H1 (cell line): ENCODE data around the gene FANCF. TPM values are rescaled to one million over a fixed set of nuclear protein-coding genes. Genes with fewer than 3 reads are reported as not detected.

Source experiments
- CTCF ChIA-PET: fragments of 300-600 bp; sonication (Branson Sonifier 250); formaldehyde crosslinking; loops from one replicate; lab custom pipeline; 2021; ENCODE audit not compliant: partially characterized antibody; lab: Charles Lee
- POLR2A ChIA-PET: fragments of 300-600 bp; sonication (Branson Sonifier 250); formaldehyde crosslinking; loops from one replicate; lab custom pipeline; 2021; ENCODE audit warnings: inconsistent platforms; ENCODE audit not compliant: partially characterized antibody; lab: Charles Lee
- DNase-seq, 2 experiments: peaks; one replicate each; pipeline versions ENCODE4 v3.0.0 to v3.0.0-alpha.2; 2010 to 2022; ENCODE audit warnings: low spot score in 2 of 2, low read depth in 1 of 2, mixed read lengths in 1 of 2
- FAIRE-seq: peaks from 2 replicates; lab custom pipeline; 2011; peaks lifted over from hg19 to GRCh38; lab: Jason Lieb, UNC
- H2AFZ ChIP-seq: 2 replicates; pipeline ENCODE4 v1.8.1; 2012; ENCODE audit warnings: low read length, inconsistent platforms
- H2AK5ac ChIP-seq: 2 replicates; pipeline ENCODE4 v1.6.1; 2013; ENCODE audit warnings: low read depth, low read length
- H2BK120ac ChIP-seq: replicated peaks from 2 replicates; pipeline ENCODE3; 2013; ENCODE audit warnings: low read depth, low read length, inconsistent platforms
- H2BK12ac ChIP-seq: 2 replicates; pipeline ENCODE4 v1.6.1; 2013; ENCODE audit warnings: low read depth, low read length
- H2BK15ac ChIP-seq: 2 replicates; pipeline ENCODE4 v1.6.1; 2013; ENCODE audit warnings: low read length
- H2BK20ac ChIP-seq: 2 replicates; pipeline ENCODE4 v1.6.1; 2013; ENCODE audit warnings: low read length
- H2BK5ac ChIP-seq: 2 replicates; pipeline ENCODE4 v1.6.1; 2013; ENCODE audit warnings: low read depth, low read length
- H3K14ac ChIP-seq: 2 replicates; pipeline ENCODE4 v1.6.1; 2013; ENCODE audit warnings: inconsistent platforms; ENCODE audit not compliant: insufficient read length
- H3K18ac ChIP-seq: 2 replicates; pipeline ENCODE4 v1.6.1; 2013; ENCODE audit warnings: low read length; ENCODE audit errors: extremely low read depth
- H3K23ac ChIP-seq: 2 replicates; pipeline ENCODE4 v1.6.1; 2013; ENCODE audit warnings: inconsistent platforms; ENCODE audit not compliant: insufficient read length
- H3K23me2 ChIP-seq: 2 replicates; pipeline ENCODE4 v1.6.1; 2013; ENCODE audit warnings: low read depth, low read length
- H3K27ac ChIP-seq: 2 replicates; pipeline ENCODE4 v1.6.1; 2011; ENCODE audit warnings: low read depth, low read length, inconsistent platforms
- H3K27me3 ChIP-seq, 4 experiments: replicated peaks in 1 of 4; 1 replicate in 1 of 4; 2 replicates in 3 of 4; pipeline versions ENCODE4 v1.6.1 to v1.8.1; 2011 to 2013; ENCODE audit warnings: low read length in 3 of 4, mild to moderate bottlenecking in 3 of 4, inconsistent platforms in 2 of 4, mixed read lengths in 2 of 4, moderate library complexity in 1 of 4; ENCODE audit not compliant: control insufficient read depth in 3 of 4, insufficient read depth in 3 of 4; ENCODE audit errors: extremely low read depth in 1 of 4
- H3K36me3 ChIP-seq, 4 experiments: 2 replicates each; pipeline versions ENCODE4 v1.6.1 to v1.8.1; 2011 to 2013; ENCODE audit warnings: mild to moderate bottlenecking in 4 of 4, low read length in 3 of 4, moderate library complexity in 2 of 4, control low read depth in 1 of 4, inconsistent platforms in 1 of 4; ENCODE audit not compliant: insufficient read depth in 4 of 4, control insufficient read depth in 2 of 4
- H3K4ac ChIP-seq: replicated peaks from 2 replicates; pipeline ENCODE3; 2013; ENCODE audit warnings: low read length, low read depth, mixed read lengths, inconsistent platforms; ENCODE audit not compliant: insufficient read length
- H3K4me1 ChIP-seq, 4 experiments: replicated peaks in 1 of 4; 1 replicate in 1 of 4; 2 replicates in 3 of 4; pipeline versions ENCODE4 v1.6.1 to v1.8.1; 2011 to 2013; ENCODE audit warnings: low read length in 3 of 4, inconsistent platforms in 2 of 4, mixed read lengths in 1 of 4; ENCODE audit not compliant: insufficient read depth in 4 of 4, control insufficient read depth in 3 of 4
- H3K4me2 ChIP-seq, 2 experiments: 2 replicates each; pipeline versions ENCODE4 v1.6.1 to v1.8.1; 2011 to 2013; ENCODE audit warnings: low read depth in 2 of 2, low read length in 2 of 2, control low read depth in 1 of 2, inconsistent platforms in 1 of 2, mild to moderate bottlenecking in 1 of 2; ENCODE audit not compliant: insufficient read depth in 1 of 2
- H3K4me3 ChIP-seq, 4 experiments: fragments of 200-600, 300-600 bp in 1 of 4; sonication (generic), shearing (Covaris generic), sonication (Bioruptor Twin) in 1 of 4; 2 replicates each; pipeline versions ENCODE4 v1.5.1 to v1.8.1; 2011 to 2016; ENCODE audit warnings: low read length in 4 of 4, low read depth in 3 of 4, control low read depth in 2 of 4, inconsistent platforms in 2 of 4, mild to moderate bottlenecking in 2 of 4, mixed read lengths in 1 of 4, moderate library complexity in 1 of 4; ENCODE audit not compliant: insufficient read depth in 2 of 4; ENCODE audit errors: extremely low read depth in 1 of 4
- H3K56ac ChIP-seq: replicated peaks from 2 replicates; pipeline ENCODE3; 2013; ENCODE audit warnings: low read depth, mild to moderate bottlenecking, mixed read lengths, low read length, inconsistent platforms; ENCODE audit not compliant: insufficient read length
- H3K79me1 ChIP-seq: 2 replicates; pipeline ENCODE4 v1.6.1; 2013; ENCODE audit warnings: low read depth, low read length, control low read depth
- H3K79me2 ChIP-seq, 2 experiments: 2 replicates each; pipeline versions ENCODE4 v1.6.1 to v1.8.1; 2012 to 2013; ENCODE audit warnings: low read length in 2 of 2, mild to moderate bottlenecking in 2 of 2, inconsistent platforms in 1 of 2; ENCODE audit not compliant: insufficient read depth in 2 of 2, control insufficient read depth in 1 of 2
- H3K9ac ChIP-seq, 4 experiments: replicated peaks in 1 of 4; 1 replicate in 1 of 4; 2 replicates in 3 of 4; pipeline versions ENCODE4 v1.6.1 to v1.8.1; 2011 to 2013; ENCODE audit warnings: low read depth in 3 of 4, low read length in 3 of 4, control low read depth in 2 of 4, mild to moderate bottlenecking in 2 of 4, moderate library complexity in 2 of 4, inconsistent platforms in 1 of 4; ENCODE audit errors: extremely low read depth in 1 of 4
- H3K9me3 ChIP-seq, 2 experiments: 2 replicates each; pipeline versions ENCODE4 v1.6.1 to v1.8.1; 2012 to 2013; ENCODE audit warnings: mild to moderate bottlenecking in 2 of 2, moderate library complexity in 2 of 2, control low read depth in 1 of 2, inconsistent platforms in 1 of 2, low read depth in 1 of 2, low read length in 1 of 2, mixed read lengths in 1 of 2; ENCODE audit not compliant: insufficient read depth in 2 of 2
- H4K20me1 ChIP-seq, 2 experiments: replicated peaks in 1 of 2; 2 replicates each; pipeline versions ENCODE3 to v1.8.1; 2011 to 2013; ENCODE audit warnings: inconsistent platforms in 2 of 2, low read length in 2 of 2, mild to moderate bottlenecking in 1 of 2; ENCODE audit not compliant: insufficient read depth in 2 of 2, control insufficient read depth in 1 of 2
- H4K5ac ChIP-seq: 2 replicates; pipeline ENCODE4 v1.6.1; 2013; ENCODE audit warnings: low read length, low read depth, mixed read lengths, inconsistent platforms; ENCODE audit not compliant: insufficient read length
- H4K8ac ChIP-seq: 2 replicates; pipeline ENCODE4 v1.8.0; 2013; ENCODE audit warnings: mild to moderate bottlenecking, moderate library complexity, low read length, inconsistent platforms; ENCODE audit not compliant: insufficient read depth; ENCODE audit errors: extremely low read depth
- H4K91ac ChIP-seq: replicated peaks from 2 replicates; pipeline ENCODE3; 2013; ENCODE audit warnings: low read length, mixed read lengths, inconsistent platforms; ENCODE audit not compliant: insufficient read length
- HDAC2 ChIP-seq, 2 experiments: fragments of 300-600 bp in 1 of 2; sonication (generic) in 1 of 2; IDR thresholded peaks; 2 replicates each; pipeline ENCODE4 v1.6.1; 2011 to 2012; ENCODE audit warnings: low read depth in 2 of 2, low read length in 2 of 2, mild to moderate bottlenecking in 2 of 2, moderate library complexity in 2 of 2, borderline replicate concordance in 1 of 2, inconsistent platforms in 1 of 2
- JUND ChIP-seq: IDR thresholded peaks from 2 replicates; pipeline ENCODE4 v1.6.1; 2011; ENCODE audit warnings: mild to moderate bottlenecking, improper control_type of control experiment, low read length
- POU5F1 ChIP-seq: IDR thresholded peaks from 2 replicates; pipeline ENCODE4 v1.6.1; 2011; ENCODE audit warnings: low read depth, mild to moderate bottlenecking, low read length, moderate library complexity
- SIN3A ChIP-seq, 2 experiments: IDR thresholded peaks in 1 of 2; conservative IDR thresholded peaks in 1 of 2; 2 replicates each; pipeline ENCODE4 v1.6.1; 2011 to 2012; ENCODE audit warnings: low read length in 2 of 2, improper control_type of control experiment in 1 of 2, low read depth in 1 of 2, mild to moderate bottlenecking in 1 of 2
- SUZ12 ChIP-seq: fragments of 200-600 bp; sonication (generic); IDR thresholded peaks from 2 replicates; pipeline ENCODE4 v1.6.1; 2012; ENCODE audit warnings: mild to moderate bottlenecking, inconsistent platforms, low read length, moderate library complexity, mixed read lengths
- TAF7 ChIP-seq: optimal IDR thresholded peaks from 2 replicates; pipeline ENCODE3; 2011; ENCODE audit warnings: low read depth, mild to moderate bottlenecking, inconsistent platforms, low read length, moderate library complexity, borderline replicate concordance
- TCF12 ChIP-seq: IDR thresholded peaks from 2 replicates; pipeline ENCODE4 v1.6.1; 2011; ENCODE audit warnings: low read depth, mild to moderate bottlenecking, low read length
- WGBS, 2 experiments: shearing (Covaris generic) in 1 of 2; methylation state at CpG; one replicate each; pipeline versions ENCODE4 v1.1.6 to v1.1.7; 2013 to 2015; ENCODE audit warnings: low lambda C conversion rate in 2 of 2, mixed read lengths in 2 of 2, inconsistent platforms in 1 of 2, low coverage in 1 of 2, missing lambda C conversion rate in 1 of 2; ENCODE audit not compliant: insufficient replicate concordance in 2 of 2, insufficient coverage in 1 of 2, insufficient read length in 1 of 2; ENCODE audit errors: extremely low coverage in 1 of 2, missing lambda C conversion rate in 1 of 2; 5-methylcytosine and 5-hydroxymethylcytosine counted together
- polyA plus RNA-seq, 7 experiments: library from polyadenylated mRNA; depleted of rRNA in 3 of 7; stranded (reverse) in 5 of 7; unstranded in 2 of 7; fragments of >200 nt in 5 of 7; fragments of 200-250 nt in 2 of 7; gene quantifications; 1 replicate in 5 of 7; 2 replicates in 1 of 7; 4 replicates in 1 of 7; pipeline versions ENCODE4 v1.2.1 to v1.2.3, GENCODE V29; 2011 to 2013; ENCODE audit warnings: missing spikeins in 2 of 7, mixed read lengths in 2 of 7
- total RNA-seq: library from RNA; stranded (reverse); fragmentation: NEBNext Ultra II Directional; extraction: Animal tissue kit (Norgen Biotek cat#: 25700); gene quantifications from 2 replicates; pipeline ENCODE4 v1.2.1, GENCODE V29; 2021
- TF ChIP-seq, protein P1 (sequence below), 3 experiments: IDR thresholded peaks; 1 replicate in 2 of 3; 2 replicates in 1 of 3; pipeline versions ENCODE4 v1.5.1 to v1.6.1; 2011; ENCODE audit warnings: low read length in 3 of 3, mild to moderate bottlenecking in 3 of 3, inconsistent platforms in 2 of 3, low read depth in 1 of 3, moderate library complexity in 1 of 3; ENCODE audit not compliant: insufficient read depth in 1 of 3; ENCODE audit errors: control extremely low read depth in 1 of 3

The FANCF gene
- total and polyA plus RNA-seq, 2 of the 8 experiments (the other 6 are each of a cell fraction or from before 2014, with no cell fraction given) = 10.0 to 29.4 TPM

DNA sequence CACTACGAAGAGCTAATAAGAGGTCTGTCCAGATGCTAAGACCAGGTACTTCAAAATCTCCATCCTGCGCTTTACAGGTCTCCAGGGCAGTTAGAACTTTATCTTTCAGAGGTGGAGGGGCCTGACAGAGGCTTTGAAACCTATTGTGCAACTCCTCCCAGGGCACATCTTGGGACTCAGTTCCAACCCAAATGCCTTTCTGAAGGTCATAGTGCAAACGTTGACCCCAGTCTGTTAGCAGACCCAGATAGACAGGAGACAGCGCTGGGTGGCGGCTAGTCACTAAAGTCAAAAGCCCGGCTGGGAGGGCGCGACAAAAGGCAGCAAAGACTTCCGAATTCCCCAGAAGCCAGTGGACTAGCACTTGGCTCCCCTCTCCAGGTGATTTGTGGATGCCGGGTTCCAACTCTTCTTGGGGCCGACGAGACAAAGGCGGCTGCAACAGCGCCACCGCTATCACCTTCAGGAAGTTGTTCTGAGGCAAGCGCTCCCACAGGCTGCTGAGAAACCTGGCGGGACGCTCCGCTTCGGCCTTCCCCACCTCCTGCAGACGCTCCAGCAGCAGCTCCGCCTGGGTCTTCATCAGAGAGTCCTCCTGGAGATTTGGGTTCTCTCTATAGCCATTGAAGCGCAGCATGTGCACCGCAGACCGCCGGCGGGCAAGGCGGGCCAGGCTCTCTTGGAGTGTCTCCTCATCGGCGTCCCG is 728 bp downstream of the FANCF start:
- H3K27ac ChIP-seq = peak overlapping the region; percentile 96
- H3K4me1 ChIP-seq = peaks cover 0 to 4% (median 2%) of the 10 kb centered on the region in 4 experiments; a peak in 1 of 7 replicates
- H3K23me2 ChIP-seq = no peaks in the 10 kb centered on the region; the same call in 1 of the 2 replicates
- H3K4ac ChIP-seq = no peak overlapping the region
- WGBS, 2 experiments = 3% methylated on average over 31 of the region's 31 CpGs; no CpG with 5 or more reads in 1 of the 2 experiments
- no peaks in the 10 kb centered on the region for H3K27me3 ChIP-seq
- peaks cover 0 to 23% of the 10 kb centered on the region in 2 experiments; a peak in 3 of 4 replicates for H3K79me2 ChIP-seq
- H4K8ac ChIP-seq = peak overlapping the region; percentile 99
- H4K20me1 ChIP-seq = no peaks in the 10 kb centered on the region
- peak; percentile 71 to 88 for DNase-seq
- H3K56ac ChIP-seq = peak overlapping the region; percentile 49
- no peak overlapping the region for H2BK15ac ChIP-seq
- peak overlapping the region; percentile 59 for H2AFZ ChIP-seq
- H4K5ac ChIP-seq = peak overlapping the region; percentile 96
- peak overlapping the region; percentile 86 to 91 (median 86) for H3K4me3 ChIP-seq
- FAIRE-seq = no peak
- H2BK20ac ChIP-seq = no peak overlapping the region
- H3K23ac ChIP-seq = no peak overlapping the region
- H3K14ac ChIP-seq = no peak overlapping the region
- ChIA-PET POLR2A (interaction anchor here (0.7 to 1.8 kb wide), 16 partner anchors 8 to 381 kb away, joined by 3 to 15 read pairs (median 4); no protein-coding TSS in a partner anchor), CTCF (interaction anchor here (1.1 to 1.9 kb wide), 7 partner anchors 10 to 204 kb away, joined by 3 to 10 read pairs (median 4); no protein-coding TSS in a partner anchor)
- H3K36me3 ChIP-seq = no peaks in the 10 kb centered on the region; a peak in 1 of 8 replicates
- H3K4me2 ChIP-seq = peak overlapping the region; percentile 78 to 82
- peak overlapping the region; percentile 80 to 97 (median 92) for H3K9ac ChIP-seq
- H3K9me3 ChIP-seq = no peaks in the 10 kb centered on the region
- no peak overlapping the region for H2BK12ac ChIP-seq
- no peaks in the 10 kb centered on the region for H3K79me1 ChIP-seq
- no peak overlapping the region for H4K91ac ChIP-seq
- H3K18ac ChIP-seq = peak overlapping the region; percentile 91
- H2BK5ac ChIP-seq = peak overlapping the region; percentile 92
- H2BK120ac ChIP-seq = no peak overlapping the region
- no peak overlapping the region for H2AK5ac ChIP-seq
- TF ChIP-seq, protein P1, sequence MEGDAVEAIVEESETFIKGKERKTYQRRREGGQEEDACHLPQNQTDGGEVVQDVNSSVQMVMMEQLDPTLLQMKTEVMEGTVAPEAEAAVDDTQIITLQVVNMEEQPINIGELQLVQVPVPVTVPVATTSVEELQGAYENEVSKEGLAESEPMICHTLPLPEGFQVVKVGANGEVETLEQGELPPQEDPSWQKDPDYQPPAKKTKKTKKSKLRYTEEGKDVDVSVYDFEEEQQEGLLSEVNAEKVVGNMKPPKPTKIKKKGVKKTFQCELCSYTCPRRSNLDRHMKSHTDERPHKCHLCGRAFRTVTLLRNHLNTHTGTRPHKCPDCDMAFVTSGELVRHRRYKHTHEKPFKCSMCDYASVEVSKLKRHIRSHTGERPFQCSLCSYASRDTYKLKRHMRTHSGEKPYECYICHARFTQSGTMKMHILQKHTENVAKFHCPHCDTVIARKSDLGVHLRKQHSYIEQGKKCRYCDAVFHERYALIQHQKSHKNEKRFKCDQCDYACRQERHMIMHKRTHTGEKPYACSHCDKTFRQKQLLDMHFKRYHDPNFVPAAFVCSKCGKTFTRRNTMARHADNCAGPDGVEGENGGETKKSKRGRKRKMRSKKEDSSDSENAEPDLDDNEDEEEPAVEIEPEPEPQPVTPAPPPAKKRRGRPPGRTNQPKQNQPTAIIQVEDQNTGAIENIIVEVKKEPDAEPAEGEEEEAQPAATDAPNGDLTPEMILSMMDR (IDR thresholded peaks at IDR 0.05; ENCODE audit: control extremely low read depth in 1 of 3, insufficient read depth in 1 of 3, low read depth in 1 of 3, low read length in 3 of 3) = peak; percentile 40 to 62 (median 60)
- TF ChIP-seq SUZ12 (no peak), TCF12 (0 out of 2 replicates have a peak, but pooled peaks have one; percentile 26), SIN3A (conservative IDR thresholded peaks at IDR 0.05 in 1 of 2, IDR thresholded peaks at IDR 0.05 in 1 of 2; ENCODE audit: low read depth in 1 of 2, low read length in 2 of 2) (peak in 1 of 2 experiments; percentile 77; a peak in 1 of 4 replicates), TAF7 (no peak), POU5F1 (no peak), HDAC2 (IDR thresholded peaks at IDR 0.05; ENCODE audit: borderline replicate concordance in 1 of 2, low read depth in 2 of 2, low read length in 2 of 2) (peak; percentile 4 to 84; a peak in 1 of 4 replicates), JUND (no peak)
